Liver (tissue), 3 donors: Measurements from ENCODE around the gene BCL2L11.

ENCODE experiments used
- EGR1 ChIP-seq, 2 donors: IDR thresholded peaks; 2 replicates each; pipeline ENCODE4 v1.6.1; 2016 to 2018; ENCODE audit warnings: antibody characterized with exemption in 2 of 2, low read depth in 2 of 2
- GABPA ChIP-seq, 2 donors: IDR thresholded peaks in 1 of 2; conservative IDR thresholded peaks in 1 of 2; 2 replicates each; pipeline ENCODE4 v1.6.1; 2016; ENCODE audit warnings: antibody characterized with exemption in 2 of 2, mild to moderate bottlenecking in 1 of 2, moderate library complexity in 1 of 2
- JUND ChIP-seq, 2 donors: IDR thresholded peaks; 2 replicates each; pipeline ENCODE4 v1.6.1; 2016; ENCODE audit warnings: antibody characterized with exemption in 2 of 2
- MAX ChIP-seq: IDR thresholded peaks from 2 replicates; pipeline ENCODE4 v1.6.1; 2016; ENCODE audit warnings: antibody characterized with exemption
- RAD21 ChIP-seq, 2 donors: IDR thresholded peaks; 2 replicates each; pipeline ENCODE4 v1.6.1; 2016; ENCODE audit warnings: antibody characterized with exemption in 2 of 2, mild to moderate bottlenecking in 2 of 2
- SP1 ChIP-seq: IDR thresholded peaks from 2 replicates; pipeline ENCODE4 v1.6.1; 2018; ENCODE audit warnings: antibody characterized with exemption, mild to moderate bottlenecking
- TAF1 ChIP-seq: conservative IDR thresholded peaks from 2 replicates; pipeline ENCODE4 v1.6.1; 2016; ENCODE audit warnings: antibody characterized with exemption, mild to moderate bottlenecking
- YY1 ChIP-seq: IDR thresholded peaks from 2 replicates; pipeline ENCODE4 v1.6.1; 2016; ENCODE audit warnings: antibody characterized with exemption, mild to moderate bottlenecking
- TF ChIP-seq, protein P1 (sequence below): fragments of 150-350 bp; IDR thresholded peaks from 2 replicates; pipeline ENCODE4 v1.5.1; 2017; ENCODE audit warnings: improper control_type of control experiment, low read depth, low read length; ENCODE audit not compliant: missing input control
- TF ChIP-seq, protein P2 (sequence below): IDR thresholded peaks from 2 replicates; pipeline ENCODE4 v1.6.1; 2016; ENCODE audit warnings: antibody characterized with exemption, mild to moderate bottlenecking
- TF ChIP-seq, protein P3 (sequence below): IDR thresholded peaks from 2 replicates; pipeline ENCODE4 v1.6.1; 2016; ENCODE audit warnings: antibody characterized with exemption
- donor health status: healthy.
- donor health status: healthy.

GRCh38 chr2:111116843-111117597 lies 3.7 kb upstream of the BCL2L11 start:
- TF ChIP-seq, protein P1, sequence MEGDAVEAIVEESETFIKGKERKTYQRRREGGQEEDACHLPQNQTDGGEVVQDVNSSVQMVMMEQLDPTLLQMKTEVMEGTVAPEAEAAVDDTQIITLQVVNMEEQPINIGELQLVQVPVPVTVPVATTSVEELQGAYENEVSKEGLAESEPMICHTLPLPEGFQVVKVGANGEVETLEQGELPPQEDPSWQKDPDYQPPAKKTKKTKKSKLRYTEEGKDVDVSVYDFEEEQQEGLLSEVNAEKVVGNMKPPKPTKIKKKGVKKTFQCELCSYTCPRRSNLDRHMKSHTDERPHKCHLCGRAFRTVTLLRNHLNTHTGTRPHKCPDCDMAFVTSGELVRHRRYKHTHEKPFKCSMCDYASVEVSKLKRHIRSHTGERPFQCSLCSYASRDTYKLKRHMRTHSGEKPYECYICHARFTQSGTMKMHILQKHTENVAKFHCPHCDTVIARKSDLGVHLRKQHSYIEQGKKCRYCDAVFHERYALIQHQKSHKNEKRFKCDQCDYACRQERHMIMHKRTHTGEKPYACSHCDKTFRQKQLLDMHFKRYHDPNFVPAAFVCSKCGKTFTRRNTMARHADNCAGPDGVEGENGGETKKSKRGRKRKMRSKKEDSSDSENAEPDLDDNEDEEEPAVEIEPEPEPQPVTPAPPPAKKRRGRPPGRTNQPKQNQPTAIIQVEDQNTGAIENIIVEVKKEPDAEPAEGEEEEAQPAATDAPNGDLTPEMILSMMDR, result peak; percentile 92
- TF ChIP-seq, protein P2, sequence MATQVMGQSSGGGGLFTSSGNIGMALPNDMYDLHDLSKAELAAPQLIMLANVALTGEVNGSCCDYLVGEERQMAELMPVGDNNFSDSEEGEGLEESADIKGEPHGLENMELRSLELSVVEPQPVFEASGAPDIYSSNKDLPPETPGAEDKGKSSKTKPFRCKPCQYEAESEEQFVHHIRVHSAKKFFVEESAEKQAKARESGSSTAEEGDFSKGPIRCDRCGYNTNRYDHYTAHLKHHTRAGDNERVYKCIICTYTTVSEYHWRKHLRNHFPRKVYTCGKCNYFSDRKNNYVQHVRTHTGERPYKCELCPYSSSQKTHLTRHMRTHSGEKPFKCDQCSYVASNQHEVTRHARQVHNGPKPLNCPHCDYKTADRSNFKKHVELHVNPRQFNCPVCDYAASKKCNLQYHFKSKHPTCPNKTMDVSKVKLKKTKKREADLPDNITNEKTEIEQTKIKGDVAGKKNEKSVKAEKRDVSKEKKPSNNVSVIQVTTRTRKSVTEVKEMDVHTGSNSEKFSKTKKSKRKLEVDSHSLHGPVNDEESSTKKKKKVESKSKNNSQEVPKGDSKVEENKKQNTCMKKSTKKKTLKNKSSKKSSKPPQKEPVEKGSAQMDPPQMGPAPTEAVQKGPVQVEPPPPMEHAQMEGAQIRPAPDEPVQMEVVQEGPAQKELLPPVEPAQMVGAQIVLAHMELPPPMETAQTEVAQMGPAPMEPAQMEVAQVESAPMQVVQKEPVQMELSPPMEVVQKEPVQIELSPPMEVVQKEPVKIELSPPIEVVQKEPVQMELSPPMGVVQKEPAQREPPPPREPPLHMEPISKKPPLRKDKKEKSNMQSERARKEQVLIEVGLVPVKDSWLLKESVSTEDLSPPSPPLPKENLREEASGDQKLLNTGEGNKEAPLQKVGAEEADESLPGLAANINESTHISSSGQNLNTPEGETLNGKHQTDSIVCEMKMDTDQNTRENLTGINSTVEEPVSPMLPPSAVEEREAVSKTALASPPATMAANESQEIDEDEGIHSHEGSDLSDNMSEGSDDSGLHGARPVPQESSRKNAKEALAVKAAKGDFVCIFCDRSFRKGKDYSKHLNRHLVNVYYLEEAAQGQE, result no peak
- TF ChIP-seq MAX (no peak), JUND (IDR thresholded peaks at IDR 0.05) (no peak), TAF1 (no peak), GABPA (IDR thresholded peaks at IDR 0.05 in 1 of 2, conservative IDR thresholded peaks at IDR 0.05 in 1 of 2) (no peak), YY1 (no peak), SP1 (no peak), RAD21 (IDR thresholded peaks at IDR 0.05) (peak; percentile 98), EGR1 (IDR thresholded peaks at IDR 0.05; ENCODE audit: low read depth in 2 of 2) (no peak)
- TF ChIP-seq, protein P3, sequence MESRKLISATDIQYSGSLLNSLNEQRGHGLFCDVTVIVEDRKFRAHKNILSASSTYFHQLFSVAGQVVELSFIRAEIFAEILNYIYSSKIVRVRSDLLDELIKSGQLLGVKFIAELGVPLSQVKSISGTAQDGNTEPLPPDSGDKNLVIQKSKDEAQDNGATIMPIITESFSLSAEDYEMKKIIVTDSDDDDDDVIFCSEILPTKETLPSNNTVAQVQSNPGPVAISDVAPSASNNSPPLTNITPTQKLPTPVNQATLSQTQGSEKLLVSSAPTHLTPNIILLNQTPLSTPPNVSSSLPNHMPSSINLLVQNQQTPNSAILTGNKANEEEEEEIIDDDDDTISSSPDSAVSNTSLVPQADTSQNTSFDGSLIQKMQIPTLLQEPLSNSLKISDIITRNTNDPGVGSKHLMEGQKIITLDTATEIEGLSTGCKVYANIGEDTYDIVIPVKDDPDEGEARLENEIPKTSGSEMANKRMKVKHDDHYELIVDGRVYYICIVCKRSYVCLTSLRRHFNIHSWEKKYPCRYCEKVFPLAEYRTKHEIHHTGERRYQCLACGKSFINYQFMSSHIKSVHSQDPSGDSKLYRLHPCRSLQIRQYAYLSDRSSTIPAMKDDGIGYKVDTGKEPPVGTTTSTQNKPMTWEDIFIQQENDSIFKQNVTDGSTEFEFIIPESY, result no peak
